ENCODE measurements around the gene ARHGAP6.

The ARHGAP6 gene

GRCh38 chrX:11641349-11642065, 24.2 kb downstream of the ARHGAP6 start:
- DNase-seq (ENCODE audit: low read depth): no peak
- H3K4me3 ChIP-seq (ENCODE audit: low read depth, low read length): no peak overlapping the region
- TF ChIP-seq, protein P1, sequence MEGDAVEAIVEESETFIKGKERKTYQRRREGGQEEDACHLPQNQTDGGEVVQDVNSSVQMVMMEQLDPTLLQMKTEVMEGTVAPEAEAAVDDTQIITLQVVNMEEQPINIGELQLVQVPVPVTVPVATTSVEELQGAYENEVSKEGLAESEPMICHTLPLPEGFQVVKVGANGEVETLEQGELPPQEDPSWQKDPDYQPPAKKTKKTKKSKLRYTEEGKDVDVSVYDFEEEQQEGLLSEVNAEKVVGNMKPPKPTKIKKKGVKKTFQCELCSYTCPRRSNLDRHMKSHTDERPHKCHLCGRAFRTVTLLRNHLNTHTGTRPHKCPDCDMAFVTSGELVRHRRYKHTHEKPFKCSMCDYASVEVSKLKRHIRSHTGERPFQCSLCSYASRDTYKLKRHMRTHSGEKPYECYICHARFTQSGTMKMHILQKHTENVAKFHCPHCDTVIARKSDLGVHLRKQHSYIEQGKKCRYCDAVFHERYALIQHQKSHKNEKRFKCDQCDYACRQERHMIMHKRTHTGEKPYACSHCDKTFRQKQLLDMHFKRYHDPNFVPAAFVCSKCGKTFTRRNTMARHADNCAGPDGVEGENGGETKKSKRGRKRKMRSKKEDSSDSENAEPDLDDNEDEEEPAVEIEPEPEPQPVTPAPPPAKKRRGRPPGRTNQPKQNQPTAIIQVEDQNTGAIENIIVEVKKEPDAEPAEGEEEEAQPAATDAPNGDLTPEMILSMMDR (IDR thresholded peaks at IDR 0.05; ENCODE audit: control insufficient read depth, extremely low read depth, insufficient read depth): no peak

DNA sequence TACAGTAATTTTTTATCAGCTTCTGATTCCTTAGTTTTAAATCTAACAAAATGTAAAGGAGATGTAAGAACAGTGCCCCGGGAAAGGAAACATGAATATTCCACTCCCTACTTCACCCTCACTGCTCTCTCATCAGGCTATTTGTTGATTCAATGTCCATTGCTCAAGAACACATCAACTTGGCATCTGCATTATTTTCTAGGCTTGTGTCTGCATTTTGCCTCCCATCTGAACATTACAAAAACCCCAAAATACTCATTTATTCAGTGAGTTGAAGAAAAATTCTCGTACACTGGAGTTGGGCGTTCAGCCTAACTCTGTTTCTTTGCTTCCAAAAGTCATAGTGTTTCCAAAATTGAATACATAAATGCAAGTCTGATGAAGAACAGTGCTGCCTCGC, 25.6 kb downstream of the ARHGAP6 start:
- H3K4me3 ChIP-seq (ENCODE audit: low read depth, low read length): no peak overlapping the region

GRCh38 chrX:11632732-11633131, 33.0 kb downstream of the ARHGAP6 start:
- TF ChIP-seq, protein P1 (IDR thresholded peaks at IDR 0.05; ENCODE audit: control insufficient read depth, extremely low read depth, insufficient read depth): no peak
- H3K4me3 ChIP-seq (ENCODE audit: low read depth, low read length): no peak overlapping the region
- no peak for DNase-seq (ENCODE audit: low read depth)

More for the DNA sequence above, 25.6 kb downstream of the ARHGAP6 start:
- TF ChIP-seq, protein P1 (IDR thresholded peaks at IDR 0.05; ENCODE audit: control insufficient read depth, extremely low read depth, insufficient read depth): no peak
- DNase-seq (ENCODE audit: low read depth): no peak

GRCh38 chrX:11629593-11630211, 36.0 kb downstream of the ARHGAP6 start:
- TF ChIP-seq, protein P1 (IDR thresholded peaks at IDR 0.05; ENCODE audit: control insufficient read depth, extremely low read depth, insufficient read depth): no peak
- H3K4me3 ChIP-seq (ENCODE audit: low read depth, low read length): no peak overlapping the region
- no peak for DNase-seq (ENCODE audit: low read depth)

DNA sequence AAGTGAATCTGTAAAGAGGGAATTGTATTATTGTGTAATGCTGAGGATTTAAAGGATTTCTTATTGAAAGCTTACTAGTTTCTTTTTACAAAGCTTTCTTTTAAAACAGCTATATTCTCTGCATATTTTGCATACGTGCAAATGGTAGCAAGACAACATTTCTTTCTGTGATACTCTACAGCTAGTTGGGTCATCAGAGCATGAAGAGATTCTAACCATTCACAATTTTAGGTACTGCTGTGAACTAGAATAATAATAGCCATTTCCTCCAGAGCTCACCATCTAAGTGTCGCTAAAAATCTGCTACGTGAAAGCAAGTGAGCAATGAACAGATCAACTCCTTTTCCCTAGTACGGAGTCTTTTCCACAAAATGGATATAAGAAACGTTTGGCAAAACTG, 37.3 kb downstream of the ARHGAP6 start:
- DNase-seq (ENCODE audit: low read depth): no peak
- no peak overlapping the region for H3K4me3 ChIP-seq (ENCODE audit: low read depth, low read length)
- TF ChIP-seq, protein P1 (IDR thresholded peaks at IDR 0.05; ENCODE audit: control insufficient read depth, extremely low read depth, insufficient read depth): no peak

- TF ChIP-seq, protein P1 (IDR thresholded peaks at IDR 0.05; ENCODE audit: control insufficient read depth, extremely low read depth, insufficient read depth): no peak
- H3K4me3 ChIP-seq (ENCODE audit: low read depth, low read length): no peak overlapping the region
- no peak for DNase-seq (ENCODE audit: low read depth)
Measured at GRCh38 chrX:11626351-11626750, 39.4 kb downstream of the ARHGAP6 start.
